GM21381 (cell line): ENCODE data around the gene BNIP5.

Experiments
- ATAC-seq: cut with Tn5 transposase; IDR thresholded peaks from one replicate; pipeline ENCODE4 v1.9.1; 2021; ENCODE audit warnings: mild to moderate bottlenecking, moderate library complexity; ENCODE audit not compliant: unreplicated experiment

BNIP5 gene

GRCh38 chr6:36269834-36270705 lies 66.6 kb downstream of the BNIP5 start, which contains the start of gene PNPLA1:
Gene PNPLA1, plus strand, starts transcription at chr6:36270060. Its CDS starts 400 bp downstream, at chr6:36270460.
- no peak for ATAC-seq

- ATAC-seq, result no peak
Observed at GRCh38 chr6:36268478-36269275, 68.0 kb downstream of the BNIP5 start.

GRCh38 chr6:36267731-36268477 lies 68.8 kb downstream of the BNIP5 start:
- no peak for ATAC-seq

- no peak for ATAC-seq
Observed at GRCh38 chr6:36266913-36267644, 69.6 kb downstream of the BNIP5 start.
